ENCODE measurements around the gene IFNK. TPM values are rescaled to one million over a fixed set of nuclear protein-coding genes. Genes with fewer than 3 reads are reported as not detected.

The IFNK gene
- polyA plus RNA-seq, 12 donors, result not detected

DNA sequence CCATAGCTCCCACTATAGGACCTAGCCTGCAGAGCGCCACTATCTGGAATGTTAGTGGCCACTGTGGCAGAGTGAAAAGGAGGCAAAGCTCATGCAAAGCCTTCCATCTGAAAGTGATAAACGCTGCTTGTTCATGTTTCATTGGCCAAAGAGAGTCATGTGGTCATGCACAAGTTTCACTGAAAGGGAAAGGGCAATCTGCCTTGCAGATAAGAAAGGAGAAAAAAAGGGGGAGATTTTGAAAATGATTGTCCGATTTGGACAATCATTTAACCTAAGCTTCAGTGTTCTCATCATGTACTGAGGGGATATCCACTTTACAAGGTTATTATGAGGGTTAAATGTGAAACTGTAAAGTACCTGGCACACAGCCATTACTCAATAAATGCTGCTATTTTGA is 14.6 kb downstream of the IFNK start:
- DNase-seq, result no peak

- DNase-seq, result peak; percentile 76
Measured at GRCh38 chr9:27539479-27540441, 15.7 kb downstream of the IFNK start.

DNA sequence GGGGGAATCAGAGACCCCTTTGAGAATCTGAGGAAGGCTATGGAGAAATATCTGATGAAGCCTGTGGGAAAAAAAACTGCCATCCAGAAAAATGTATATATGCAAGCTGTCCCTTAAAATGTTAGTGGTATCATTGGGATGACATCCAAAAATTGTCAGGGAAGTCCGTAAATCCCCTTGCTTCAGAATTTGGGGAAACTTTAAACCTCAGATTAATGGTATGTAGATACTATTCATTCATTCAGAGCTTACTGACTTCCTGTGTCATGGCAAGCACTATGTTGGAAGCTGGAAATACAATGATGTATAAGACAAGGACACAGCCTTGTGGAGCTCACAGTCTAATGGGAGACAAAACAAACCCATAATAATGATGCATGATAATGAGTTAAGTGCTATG is 16.4 kb downstream of the IFNK start:
- DNase-seq, result no peak

- no peak for DNase-seq
Measured at GRCh38 chr9:27541740-27542139, 17.6 kb downstream of the IFNK start.

GRCh38 chr9:27542508-27542907 is 18.4 kb downstream of the IFNK start:
- no peak for DNase-seq

- DNase-seq, result no peak
Measured at GRCh38 chr9:27545471-27545870, 21.4 kb downstream of the IFNK start.

- peak; percentile 58 for DNase-seq
Measured at GRCh38 chr9:27548055-27548741, 24.1 kb downstream of the IFNK start.

- no peak for DNase-seq
Measured at GRCh38 chr9:27549196-27549755, 25.2 kb downstream of the IFNK start.

DNA sequence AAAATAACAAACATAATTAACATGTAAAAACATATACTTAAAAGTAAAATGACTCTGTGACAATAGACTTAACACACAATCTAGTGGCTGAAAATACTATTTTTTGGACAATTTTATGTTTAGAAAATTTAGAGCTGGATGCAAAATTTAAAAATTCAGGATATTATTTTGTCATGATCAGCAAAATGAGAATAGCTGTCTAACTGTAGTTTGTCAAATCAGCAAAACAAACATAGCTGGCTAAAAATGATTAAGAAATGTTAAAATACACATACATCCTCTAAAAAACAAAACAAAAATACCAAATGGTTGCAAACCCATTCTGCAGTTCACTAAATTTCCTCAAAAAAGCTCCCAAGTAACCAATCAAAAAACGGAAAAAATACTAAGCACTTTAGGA is 30.6 kb downstream of the IFNK start:
- no peak for DNase-seq

DNA sequence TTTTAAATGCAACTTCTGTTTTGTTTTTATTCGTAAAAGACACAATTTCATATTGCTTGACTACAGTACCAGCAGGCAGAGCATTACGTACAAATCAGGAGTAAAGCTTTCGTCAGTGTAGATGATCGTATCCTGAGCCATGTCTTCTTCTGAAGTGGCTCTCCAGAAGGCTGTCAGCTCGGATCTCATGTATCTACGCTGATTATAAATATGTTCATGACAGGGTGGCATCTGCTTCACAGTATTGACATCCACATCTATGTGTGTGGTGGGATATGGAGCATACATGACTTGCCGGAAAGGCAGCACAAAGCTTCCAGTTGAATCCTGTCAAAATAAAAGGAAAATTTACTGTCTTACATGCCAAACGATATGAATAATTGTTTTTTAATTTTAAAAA is 32.4 kb downstream of the IFNK start:
- DNase-seq, result no peak

DNA sequence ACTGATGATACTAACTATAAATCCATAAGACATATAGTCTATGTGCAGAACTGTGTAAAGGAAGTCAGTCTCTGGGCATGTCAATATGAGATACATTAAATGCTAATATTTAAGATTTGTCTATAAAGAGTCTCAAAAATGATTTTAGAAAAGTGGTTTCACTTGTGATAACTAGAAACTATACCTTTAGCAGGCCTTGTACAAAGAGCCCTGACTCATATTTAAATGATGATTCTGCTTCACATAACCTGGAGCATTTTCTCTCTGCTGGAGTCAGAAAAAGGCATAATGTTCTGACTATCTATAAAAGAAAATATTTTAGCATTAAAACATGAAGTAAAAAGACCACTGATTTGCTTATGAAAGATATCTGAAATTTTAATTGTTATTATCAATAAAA is 34.2 kb downstream of the IFNK start:
- no peak for DNase-seq

GRCh38 chr9:27560457-27560856 is 36.4 kb downstream of the IFNK start:
- no peak for DNase-seq

DNA sequence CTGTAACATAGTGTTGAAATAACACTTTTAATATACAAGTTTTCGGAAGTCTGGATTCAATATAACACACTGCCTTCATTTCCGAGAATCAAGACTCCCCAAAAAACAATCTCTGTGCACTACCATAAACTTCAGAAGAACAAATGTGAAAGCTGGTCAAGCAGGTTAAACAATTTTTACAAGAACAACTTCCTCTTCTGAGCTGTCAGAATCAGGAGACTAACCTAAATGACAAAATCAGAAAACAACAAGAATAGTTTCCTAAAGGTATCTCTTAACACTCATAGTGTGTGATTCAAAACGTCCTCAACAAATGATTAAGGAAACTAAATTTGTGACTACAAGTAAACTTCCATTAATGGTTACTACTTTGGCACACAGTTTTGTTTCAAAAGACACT is 37.6 kb downstream of the IFNK start:
- no peak for DNase-seq

DNA sequence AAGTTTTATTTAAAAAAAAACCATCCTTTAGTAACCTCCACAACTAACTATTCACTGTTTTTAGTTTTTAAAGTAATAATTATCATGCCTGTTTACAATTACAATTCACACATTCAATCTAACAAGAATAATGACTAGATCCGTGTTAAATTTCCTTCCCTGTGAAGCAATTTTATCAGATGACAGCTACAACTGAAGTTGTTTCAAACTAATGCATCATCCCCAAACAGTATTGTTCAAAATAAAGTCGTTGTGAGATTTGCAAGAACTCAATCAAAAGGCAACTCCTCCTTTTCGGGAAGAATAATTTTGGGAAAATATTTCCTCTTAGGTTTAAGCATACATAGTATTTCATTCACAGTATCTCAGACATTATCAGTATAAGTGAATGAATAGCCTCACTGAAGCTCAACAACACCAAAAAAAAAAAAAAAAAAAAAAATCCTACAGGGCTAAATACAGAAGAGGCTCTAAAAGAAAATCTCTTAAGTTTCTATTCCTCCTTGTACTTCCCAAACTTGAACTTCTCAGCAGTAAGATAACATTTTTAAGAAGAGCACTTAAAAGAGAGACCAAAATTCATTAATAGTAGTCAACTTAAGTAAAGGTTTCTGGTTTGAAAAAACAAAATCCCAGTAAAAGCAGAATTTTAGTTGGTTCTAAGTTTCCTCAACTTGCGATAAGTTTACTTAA is 39.8 kb downstream of the IFNK start:
- no peak for DNase-seq

DNA sequence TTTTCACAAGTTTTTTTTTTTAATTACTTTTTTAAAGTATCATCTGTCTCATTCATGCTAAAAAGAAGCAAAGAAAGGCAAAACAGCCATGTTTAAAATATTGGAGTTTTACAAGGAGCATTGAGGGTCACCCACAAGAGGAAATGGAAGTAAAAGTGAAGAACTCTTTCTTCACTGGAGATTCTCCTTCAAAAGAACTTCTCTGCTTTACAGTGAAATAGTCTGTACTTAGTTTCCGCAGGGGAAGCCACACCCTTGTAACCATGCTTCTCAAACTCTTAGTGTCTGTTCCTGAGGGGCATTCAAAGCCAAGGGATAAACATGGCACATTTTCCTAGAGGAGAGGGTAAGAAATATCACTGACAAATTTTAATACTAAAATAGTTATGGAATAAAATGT is 40.6 kb downstream of the IFNK start:
- DNase-seq, result no peak

DNA sequence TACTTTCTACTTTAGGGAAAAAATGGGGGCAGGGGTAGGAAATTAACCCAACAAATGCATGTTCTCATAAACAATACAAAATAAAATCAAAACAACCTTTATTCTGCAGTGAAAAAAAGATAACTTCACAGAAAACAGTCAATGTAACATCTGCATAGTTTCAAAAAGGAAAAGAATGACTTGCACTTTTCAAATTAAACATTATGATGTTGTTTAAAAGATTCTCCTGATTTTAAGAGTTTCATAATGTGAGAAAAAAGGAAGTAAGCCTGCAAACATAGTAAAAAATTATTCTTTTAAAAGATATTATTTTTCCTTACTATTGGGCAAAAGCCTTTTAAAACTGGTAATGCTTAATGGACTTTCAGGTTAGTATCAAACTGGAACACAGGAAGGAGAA is 41.6 kb downstream of the IFNK start:
- DNase-seq, result no peak

DNA sequence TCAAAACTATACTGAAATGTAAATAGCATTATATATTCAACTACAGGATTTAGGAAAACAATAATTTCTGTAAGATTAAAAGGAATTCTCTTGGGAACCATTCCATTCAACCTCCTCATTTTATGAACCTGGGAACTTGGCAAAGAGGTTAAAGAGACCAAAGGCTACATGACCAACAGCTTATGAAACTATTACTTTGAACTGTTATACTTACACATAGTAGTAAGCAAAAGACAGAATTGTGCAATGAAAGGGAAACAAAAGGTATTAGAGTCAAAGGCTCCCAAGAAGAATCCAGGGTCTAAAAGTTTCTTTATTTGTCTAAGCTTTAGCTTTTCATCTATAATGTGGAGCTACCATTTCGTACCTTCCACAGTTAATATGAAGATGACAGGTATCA is 42.0 kb downstream of the IFNK start:
- DNase-seq, result no peak

DNA sequence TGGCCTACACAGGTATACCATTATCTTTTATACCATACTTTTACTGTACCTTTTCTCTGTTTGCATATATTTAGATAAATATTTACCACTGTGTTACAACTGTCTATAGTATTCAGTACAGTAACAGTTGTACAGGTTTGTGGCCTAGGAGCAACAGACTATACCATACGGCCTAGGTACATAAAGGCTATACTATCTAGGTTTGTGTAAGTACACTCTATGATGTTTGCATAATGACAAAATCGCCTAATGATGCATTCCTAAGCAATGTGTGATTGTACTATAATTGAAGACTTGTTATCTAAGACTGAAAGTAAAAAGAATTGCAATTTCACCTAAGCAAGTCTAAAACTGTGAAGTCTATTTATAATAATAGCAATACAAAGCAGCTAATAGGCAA is 45.3 kb downstream of the IFNK start:
- no peak for DNase-seq

- no peak for DNase-seq
Measured at GRCh38 chr9:27571011-27571410, 46.9 kb downstream of the IFNK start.

DNA sequence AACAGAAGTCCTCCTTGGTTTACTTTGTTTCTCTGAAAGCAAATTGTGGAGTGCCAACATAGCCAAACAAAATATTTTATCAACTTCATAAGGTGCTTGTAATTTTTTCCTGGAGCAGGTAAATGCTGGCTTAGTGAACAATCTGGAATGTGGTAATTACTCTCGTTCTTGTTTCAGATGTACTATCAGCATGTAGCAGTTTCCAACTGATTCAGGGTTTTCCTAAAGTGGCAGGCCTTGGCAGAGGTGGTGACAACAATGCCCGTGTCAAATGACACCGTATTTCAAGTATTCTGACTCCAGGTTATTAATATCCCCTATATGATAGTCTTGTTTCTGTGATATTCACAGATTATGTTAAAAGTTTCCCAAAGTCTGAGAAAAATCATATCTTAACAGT is 48.0 kb downstream of the IFNK start:
- DNase-seq, result no peak

DNA sequence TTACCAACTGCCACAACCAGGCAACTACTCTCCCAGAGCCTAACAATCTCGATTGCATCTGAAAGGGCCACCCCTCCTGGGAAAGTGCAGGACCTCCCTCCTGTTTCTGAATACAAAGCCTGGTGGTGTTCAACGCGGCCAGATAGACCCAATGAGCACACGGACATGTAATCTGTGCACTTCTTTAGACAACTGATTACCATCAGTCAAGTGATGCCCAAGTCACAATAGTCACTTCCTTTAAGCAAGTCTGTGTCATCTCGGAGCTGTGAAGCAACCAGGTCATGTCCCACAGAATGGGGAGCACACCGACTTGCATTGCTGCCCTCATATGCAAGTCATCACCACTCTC is 48.5 kb downstream of the IFNK start:
- DNase-seq, result peak; percentile 55

DNA sequence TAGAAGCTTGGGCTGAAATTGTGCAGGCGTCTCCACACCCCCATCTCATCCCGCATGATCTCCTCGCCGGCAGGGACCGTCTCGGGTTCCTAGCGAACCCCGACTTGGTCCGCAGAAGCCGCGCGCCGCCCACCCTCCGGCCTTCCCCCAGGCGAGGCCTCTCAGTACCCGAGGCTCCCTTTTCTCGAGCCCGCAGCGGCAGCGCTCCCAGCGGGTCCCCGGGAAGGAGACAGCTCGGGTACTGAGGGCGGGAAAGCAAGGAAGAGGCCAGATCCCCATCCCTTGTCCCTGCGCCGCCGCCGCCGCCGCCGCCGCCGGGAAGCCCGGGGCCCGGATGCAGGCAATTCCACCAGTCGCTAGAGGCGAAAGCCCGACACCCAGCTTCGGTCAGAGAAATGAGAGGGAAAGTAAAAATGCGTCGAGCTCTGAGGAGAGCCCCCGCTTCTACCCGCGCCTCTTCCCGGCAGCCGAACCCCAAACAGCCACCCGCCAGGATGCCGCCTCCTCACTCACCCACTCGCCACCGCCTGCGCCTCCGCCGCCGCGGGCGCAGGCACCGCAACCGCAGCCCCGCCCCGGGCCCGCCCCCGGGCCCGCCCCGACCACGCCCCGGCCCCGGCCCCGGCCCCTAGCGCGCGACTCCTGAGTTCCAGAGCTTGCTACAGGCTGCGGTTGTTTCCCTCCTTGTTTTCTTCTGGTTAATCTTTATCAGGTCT is 49.0 kb downstream of the IFNK start, which contains the start of gene C9orf72:
C9orf72 (minus strand) TSS at position 564 of the 716 bp plus-strand sequence. CDS start 6,361 bp downstream, outside the sequence.
- peak; percentile 76 for DNase-seq

All from muscle of arm (tissue), 12 donors.